T-helper 2 cell treated with Interferon-gamma antibody and Interleukin-4, amounts not matched to agents 5 μg/mL and 100 μg/mL, for 36 hours (primary cell): Measurements from ENCODE around the gene CACNA1G.
A peak's percentile ranks its signal among the peaks of the same experiment; 100 is the strongest.

Experiments used
- DNase-seq: peaks from one replicate; pipeline ENCODE4 v3.0.0; 2021; ENCODE audit warnings: low spot score
- H3K27ac Mint-ChIP-seq: one replicate; pipeline ENCODE4 v1.8.0; 2021; ENCODE audit warnings: mild to moderate bottlenecking, mixed read lengths
- H3K27me3 Mint-ChIP-seq: one replicate; pipeline ENCODE4 v1.8.0; 2021; ENCODE audit warnings: low read depth, mixed read lengths
- H3K36me3 Mint-ChIP-seq: one replicate; pipeline ENCODE4 v1.8.0; 2021; ENCODE audit warnings: low read depth, mixed read lengths
- H3K4me1 Mint-ChIP-seq: one replicate; pipeline ENCODE4 v1.8.0; 2021; ENCODE audit warnings: low read depth, mixed read lengths
- H3K4me3 Mint-ChIP-seq: one replicate; pipeline ENCODE4 v1.8.0; 2022; ENCODE audit warnings: mild to moderate bottlenecking, moderate library complexity, mixed read lengths
- H3K9me3 Mint-ChIP-seq: one replicate; pipeline ENCODE4 v1.8.0; 2021; ENCODE audit warnings: mixed read lengths

The CACNA1G gene

GRCh38 chr17:50561746-50562141 lies 1.2 kb downstream of the CACNA1G start:
- Mint-ChIP-seq H3K36me3 (no peaks in the 10 kb centered on the region), H3K4me3 (no peak overlapping the region), H3K27me3 (peaks cover 77% of the 10 kb centered on the region), H3K9me3 (no peaks in the 10 kb centered on the region), H3K4me1 (peaks cover 9% of the 10 kb centered on the region), H3K27ac (no peak overlapping the region)
- no peak for DNase-seq

GRCh38 chr17:50562242-50563091 lies 2.0 kb downstream of the CACNA1G start:
- Mint-ChIP-seq H3K27me3 (peaks cover 79% of the 10 kb centered on the region), H3K9me3 (no peaks in the 10 kb centered on the region), H3K4me1 (peaks cover 9% of the 10 kb centered on the region), H3K36me3 (no peaks in the 10 kb centered on the region), H3K4me3 (peak overlapping the region; percentile 24), H3K27ac (no peak overlapping the region)
- DNase-seq, result no peak

GRCh38 chr17:50563092-50563511 lies 2.6 kb downstream of the CACNA1G start:
- no peak for DNase-seq
- Mint-ChIP-seq H3K36me3 (no peaks in the 10 kb centered on the region), H3K27ac (no peak overlapping the region), H3K9me3 (no peaks in the 10 kb centered on the region), H3K4me3 (no peak overlapping the region), H3K27me3 (peaks cover 75% of the 10 kb centered on the region), H3K4me1 (peaks cover 9% of the 10 kb centered on the region)

- Mint-ChIP-seq H3K27me3 (peaks cover 58% of the 10 kb centered on the region), H3K36me3 (no peaks in the 10 kb centered on the region), H3K27ac (no peak overlapping the region), H3K4me3 (no peak overlapping the region), H3K9me3 (no peaks in the 10 kb centered on the region), H3K4me1 (peaks cover 8% of the 10 kb centered on the region)
- no peak for DNase-seq
Measured at GRCh38 chr17:50564916-50565315, 4.4 kb downstream of the CACNA1G start.

- H3K4me1 Mint-ChIP-seq, result peaks cover 5% of the 10 kb centered on the region
- no peaks in the 10 kb centered on the region for H3K9me3 Mint-ChIP-seq
- no peak overlapping the region for H3K27ac Mint-ChIP-seq
- DNase-seq, result no peak
- H3K36me3 Mint-ChIP-seq, result no peaks in the 10 kb centered on the region
- no peak overlapping the region for H3K4me3 Mint-ChIP-seq
- H3K27me3 Mint-ChIP-seq, result peaks cover 54% of the 10 kb centered on the region
Measured at GRCh38 chr17:50565402-50566350, 5.2 kb downstream of the CACNA1G start.

GRCh38 chr17:50566886-50567285 lies 6.4 kb downstream of the CACNA1G start:
- Mint-ChIP-seq H3K27ac (no peak overlapping the region), H3K9me3 (no peaks in the 10 kb centered on the region)

GRCh38 chr17:50568659-50569058 lies 8.1 kb downstream of the CACNA1G start:
- Mint-ChIP-seq H3K27ac (no peak overlapping the region), H3K4me1 (peaks cover 1% of the 10 kb centered on the region), H3K9me3 (no peaks in the 10 kb centered on the region), H3K27me3 (peaks cover 39% of the 10 kb centered on the region), H3K36me3 (no peaks in the 10 kb centered on the region), H3K4me3 (no peak overlapping the region)
- DNase-seq, result no peak

More at GRCh38 chr17:50566886-50567285, 6.4 kb downstream of the CACNA1G start:
- DNase-seq, result no peak
- Mint-ChIP-seq H3K36me3 (no peaks in the 10 kb centered on the region), H3K4me3 (no peak overlapping the region), H3K27me3 (peaks cover 56% of the 10 kb centered on the region), H3K4me1 (peaks cover 5% of the 10 kb centered on the region)

- Mint-ChIP-seq H3K9me3 (no peaks in the 10 kb centered on the region), H3K36me3 (no peaks in the 10 kb centered on the region), H3K27me3 (peaks cover 32% of the 10 kb centered on the region), H3K4me1 (peaks cover 1% of the 10 kb centered on the region), H3K27ac (no peak overlapping the region), H3K4me3 (no peak overlapping the region)
- DNase-seq, result no peak
Measured at GRCh38 chr17:50569592-50569991, 9.1 kb downstream of the CACNA1G start.

- no peaks in the 10 kb centered on the region for H3K9me3 Mint-ChIP-seq
Measured at GRCh38 chr17:50570032-50570431, 9.5 kb downstream of the CACNA1G start.

GRCh38 chr17:50570528-50570927 lies 10.0 kb downstream of the CACNA1G start:
- DNase-seq, result no peak
- H3K27me3 Mint-ChIP-seq, result peaks cover 23% of the 10 kb centered on the region

More at GRCh38 chr17:50570032-50570431, 9.5 kb downstream of the CACNA1G start:
- no peaks in the 10 kb centered on the region for H3K36me3 Mint-ChIP-seq
- no peak for DNase-seq
- peaks cover 1% of the 10 kb centered on the region for H3K4me1 Mint-ChIP-seq
- H3K27ac Mint-ChIP-seq, result no peak overlapping the region
- peaks cover 27% of the 10 kb centered on the region for H3K27me3 Mint-ChIP-seq
- H3K4me3 Mint-ChIP-seq, result no peak overlapping the region

GRCh38 chr17:50571681-50572080 lies 11.2 kb downstream of the CACNA1G start:
- H3K36me3 Mint-ChIP-seq, result no peaks in the 10 kb centered on the region
- H3K27ac Mint-ChIP-seq, result no peak overlapping the region
- H3K27me3 Mint-ChIP-seq, result peaks cover 12% of the 10 kb centered on the region
- H3K9me3 Mint-ChIP-seq, result no peaks in the 10 kb centered on the region
- H3K4me1 Mint-ChIP-seq, result no peaks in the 10 kb centered on the region
- H3K4me3 Mint-ChIP-seq, result no peak overlapping the region
- no peak for DNase-seq

More at GRCh38 chr17:50570528-50570927, 10.0 kb downstream of the CACNA1G start:
- H3K4me3 Mint-ChIP-seq, result no peak overlapping the region
- no peaks in the 10 kb centered on the region for H3K36me3 Mint-ChIP-seq
- peaks cover 1% of the 10 kb centered on the region for H3K4me1 Mint-ChIP-seq
- no peak overlapping the region for H3K27ac Mint-ChIP-seq
- no peaks in the 10 kb centered on the region for H3K9me3 Mint-ChIP-seq

- H3K27ac Mint-ChIP-seq, result no peak overlapping the region
- H3K4me1 Mint-ChIP-seq, result no peaks in the 10 kb centered on the region
- peaks cover 4% of the 10 kb centered on the region for H3K27me3 Mint-ChIP-seq
- H3K4me3 Mint-ChIP-seq, result no peak overlapping the region
- H3K36me3 Mint-ChIP-seq, result no peaks in the 10 kb centered on the region
- no peak for DNase-seq
- no peaks in the 10 kb centered on the region for H3K9me3 Mint-ChIP-seq
Measured at GRCh38 chr17:50572541-50572940, 12.0 kb downstream of the CACNA1G start.

GRCh38 chr17:50573866-50574611 lies 13.5 kb downstream of the CACNA1G start:
- no peak overlapping the region for H3K27ac Mint-ChIP-seq
- H3K4me3 Mint-ChIP-seq, result no peak overlapping the region
- H3K4me1 Mint-ChIP-seq, result no peaks in the 10 kb centered on the region
- DNase-seq, result no peak
- peaks cover 2% of the 10 kb centered on the region for H3K27me3 Mint-ChIP-seq
- H3K36me3 Mint-ChIP-seq, result no peaks in the 10 kb centered on the region
- no peaks in the 10 kb centered on the region for H3K9me3 Mint-ChIP-seq
